NCI-H1694 (cell line): ENCODE measurements around the gene GLB1L2.
A peak's percentile ranks its signal among the peaks of the same experiment; 100 is the strongest.

Experiments
- DNase-seq: peaks from one replicate; lab custom pipeline; 2025; lab: John Stamatoyannopoulos, UW

GLB1L2 gene

DNA sequence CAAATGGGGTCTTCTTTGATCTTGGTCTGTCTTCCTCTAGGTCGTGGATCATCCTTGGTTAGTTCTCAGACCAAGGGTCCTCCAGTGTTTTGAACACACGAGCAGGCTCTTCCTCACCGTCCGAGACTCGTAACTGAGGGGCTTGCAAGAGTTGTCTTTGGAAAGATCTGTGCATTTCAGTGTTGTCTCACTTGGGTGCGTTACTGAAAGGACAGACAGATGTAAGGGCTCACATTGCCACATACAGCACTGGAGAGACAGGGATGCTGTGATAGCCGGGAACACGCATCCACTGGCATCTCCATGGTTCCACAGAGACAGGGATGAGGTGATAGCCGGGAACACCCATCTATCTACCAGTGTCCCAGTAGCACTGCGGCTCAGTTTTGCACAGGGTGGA, 15.7 kb downstream of the GLB1L2 start:
- DNase-seq, result no peak

DNA sequence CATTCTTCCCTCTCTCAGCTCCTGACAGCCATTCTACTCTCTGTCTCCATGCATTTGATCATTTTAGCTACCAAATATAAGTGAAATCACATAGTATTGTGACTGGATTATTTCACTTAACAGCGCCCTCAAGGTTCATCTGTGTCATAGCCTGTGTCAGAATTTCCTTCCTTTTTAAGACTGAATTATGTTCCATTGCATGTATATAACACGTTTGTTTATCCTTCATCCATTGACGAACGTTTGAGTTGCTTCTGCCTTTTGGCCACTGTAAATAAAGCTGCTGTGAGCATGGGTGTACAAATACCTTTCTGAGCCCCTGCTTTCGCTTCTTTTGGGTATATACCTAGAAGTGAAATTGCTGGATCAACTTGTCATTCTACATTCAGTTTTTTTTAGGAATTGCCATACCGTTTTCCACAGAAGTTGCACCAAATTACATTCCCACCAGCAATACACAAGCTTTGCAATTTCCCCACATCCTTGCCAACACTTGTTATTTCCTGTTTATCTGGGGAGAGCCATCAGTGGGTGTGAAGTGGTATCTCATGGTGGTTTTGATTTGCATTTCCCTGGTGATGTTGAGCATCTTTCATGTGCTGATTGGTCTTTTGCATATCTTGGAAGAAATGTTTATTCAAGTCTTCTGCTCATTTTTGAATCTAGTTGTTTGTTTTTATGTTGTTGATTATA, 17.5 kb downstream of the GLB1L2 start:
- no peak for DNase-seq

DNA sequence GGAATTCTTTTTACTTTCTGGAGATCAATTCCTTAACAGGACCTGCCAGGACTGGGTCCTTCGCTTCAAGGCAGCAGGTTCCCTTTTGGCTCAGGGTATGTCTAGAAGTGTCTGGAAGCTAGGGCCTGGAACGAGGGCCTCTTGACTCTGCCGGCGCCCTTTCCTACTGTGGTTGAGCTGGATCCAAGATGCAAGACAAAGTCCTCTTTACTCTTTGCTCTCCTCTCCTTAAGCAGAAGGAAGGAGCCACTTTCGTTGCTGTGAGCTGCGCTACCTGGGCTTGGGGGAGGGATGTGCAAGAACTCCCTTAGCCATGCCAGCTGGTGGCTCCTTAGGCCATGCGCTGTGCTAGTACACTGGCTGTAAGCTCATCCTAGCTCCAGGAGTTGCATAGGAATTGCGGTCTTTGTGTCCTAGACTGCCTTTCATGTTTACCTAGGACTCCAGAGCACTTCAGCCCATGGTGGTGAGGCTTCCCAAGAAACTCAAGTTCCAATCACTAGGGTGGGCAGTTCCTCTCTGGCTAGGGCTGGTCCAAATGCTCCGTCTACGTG, 18.1 kb downstream of the GLB1L2 start:
- no peak for DNase-seq

DNA sequence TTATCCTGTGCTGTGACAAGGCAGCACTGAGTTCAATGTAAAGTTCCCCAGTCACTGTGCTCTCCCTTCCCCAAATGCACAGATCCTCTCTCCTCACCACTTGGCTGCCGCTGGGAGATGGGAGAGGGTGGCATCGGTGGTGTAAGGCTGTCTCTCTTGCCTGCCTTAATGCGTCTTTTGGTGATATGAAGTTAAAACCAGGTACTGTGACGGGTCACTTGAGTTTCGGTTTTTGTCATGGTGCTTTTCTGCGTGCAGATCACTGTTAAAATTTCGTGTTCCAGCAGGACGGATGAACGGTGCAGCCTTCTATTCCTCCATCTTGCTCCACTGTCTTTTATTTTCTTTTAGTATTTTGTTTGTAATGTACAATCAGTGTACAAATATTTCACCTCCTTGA, 18.6 kb downstream of the GLB1L2 start:
- no peak for DNase-seq

DNA sequence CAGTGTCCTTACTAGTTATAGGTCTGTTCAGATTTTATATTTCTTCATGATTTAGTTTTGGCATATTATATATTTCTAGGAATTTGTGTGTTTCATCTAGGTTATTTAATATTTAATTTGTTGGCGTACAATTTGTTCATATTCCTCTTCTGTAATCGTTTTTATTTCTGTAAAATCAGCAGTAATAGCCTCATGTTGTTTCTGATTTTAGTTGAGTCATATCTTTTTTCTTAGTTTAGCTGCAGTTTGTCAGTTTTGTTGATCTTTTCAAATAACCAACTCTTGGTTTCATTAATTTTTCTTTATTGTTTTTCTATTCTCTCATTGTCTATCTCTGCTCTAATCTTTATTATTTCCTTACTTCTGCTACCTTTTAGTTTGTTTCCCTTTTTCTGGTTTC, 20.3 kb downstream of the GLB1L2 start:
- DNase-seq, result no peak

DNA sequence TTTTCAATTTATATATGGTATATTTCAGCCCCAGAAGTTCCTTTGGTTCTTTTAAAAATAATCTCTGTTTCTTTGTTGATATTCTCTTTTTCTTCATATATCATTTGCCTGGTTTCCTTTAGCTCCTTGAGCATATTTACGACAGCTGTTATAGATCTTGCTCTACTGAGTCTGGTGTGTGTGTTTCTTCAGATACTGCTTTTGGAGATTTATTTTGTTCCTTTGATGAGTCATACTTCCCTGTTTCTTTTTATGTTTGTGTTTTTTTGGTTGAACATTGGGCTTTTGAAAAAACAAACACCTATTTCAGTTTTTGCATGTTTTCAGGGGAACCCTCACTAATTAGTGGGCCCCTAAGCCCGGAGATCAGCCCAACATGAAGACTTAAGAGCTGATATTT, 23.3 kb downstream of the GLB1L2 start:
- no peak for DNase-seq

DNA sequence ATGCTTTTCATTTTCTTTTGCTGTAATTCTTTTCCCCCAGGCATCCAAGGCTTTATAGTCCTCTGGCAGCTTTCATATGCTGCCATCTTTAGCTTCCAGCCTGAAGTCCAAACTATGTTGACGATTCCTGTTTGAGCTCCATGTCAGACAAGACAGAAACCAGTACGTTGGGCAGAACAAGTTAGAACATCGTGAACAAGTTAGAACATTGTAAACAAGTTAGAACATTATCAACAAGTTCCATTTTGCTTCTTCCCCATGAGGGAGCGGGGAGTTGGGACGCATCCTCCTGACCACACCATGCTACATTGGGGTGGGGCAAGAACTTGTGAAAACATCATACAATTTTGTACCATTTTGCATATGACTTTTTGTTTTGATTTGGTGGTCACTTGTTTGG, 23.9 kb downstream of the GLB1L2 start:
- DNase-seq, result no peak

DNA sequence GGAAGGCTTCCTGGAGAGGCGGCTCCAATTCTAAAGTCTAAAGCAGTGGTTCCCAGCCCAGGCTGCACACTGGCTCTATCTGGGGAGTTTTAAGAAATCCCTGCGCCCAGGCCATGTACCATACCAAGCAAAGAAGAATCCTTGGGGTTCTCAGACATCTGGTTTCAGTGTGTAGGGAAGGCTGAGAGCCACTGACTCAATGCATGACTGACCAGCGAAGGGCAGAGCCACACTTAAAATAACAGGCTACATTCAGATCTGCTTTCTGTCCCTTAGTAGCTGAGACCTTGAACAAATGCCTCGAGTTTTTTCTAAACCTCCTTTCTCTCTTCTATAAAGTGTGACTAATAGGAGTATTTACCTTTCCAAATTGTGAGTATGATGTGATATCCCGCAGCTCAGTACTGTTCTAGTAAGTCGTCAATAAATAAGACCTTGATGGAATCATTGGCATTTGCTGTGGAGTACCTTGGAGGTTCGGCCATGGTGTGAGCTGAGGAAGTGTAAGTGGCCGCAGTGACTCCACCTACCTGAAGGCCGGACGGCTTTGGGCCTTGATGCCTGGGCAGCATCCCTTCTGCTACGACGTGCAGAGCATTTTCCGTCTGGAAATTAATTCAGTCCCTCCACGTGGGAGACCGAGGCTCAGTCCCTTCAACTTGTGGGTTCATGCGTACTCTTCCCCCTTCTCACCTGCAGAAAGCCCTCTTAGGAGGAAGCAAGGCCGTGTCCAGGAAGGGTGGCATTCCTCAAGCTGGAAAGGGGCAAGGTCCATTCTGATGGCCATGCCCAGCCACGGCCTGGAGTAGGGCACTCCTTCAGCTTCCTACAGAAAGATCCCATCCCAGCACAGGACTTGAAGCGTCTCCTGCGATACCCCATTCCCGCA, 25.1 kb downstream of the GLB1L2 start:
- DNase-seq, result no peak

DNA sequence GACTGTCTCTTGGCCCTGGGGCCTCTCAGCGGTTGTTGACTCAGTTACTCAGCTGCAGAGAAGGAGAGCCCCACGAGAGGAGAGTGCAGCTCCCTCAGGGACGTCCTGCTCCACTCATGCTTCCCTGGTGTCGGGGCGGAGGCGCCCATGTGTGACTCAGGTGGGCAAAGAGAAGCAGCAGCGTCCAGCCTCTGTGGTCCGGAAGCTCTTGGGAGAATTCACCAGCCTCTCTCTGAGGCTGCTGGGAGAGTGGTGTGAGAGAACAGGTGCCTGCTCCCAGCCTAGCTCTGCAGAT, 25.7 kb downstream of the GLB1L2 start:
- DNase-seq, result no peak

DNA sequence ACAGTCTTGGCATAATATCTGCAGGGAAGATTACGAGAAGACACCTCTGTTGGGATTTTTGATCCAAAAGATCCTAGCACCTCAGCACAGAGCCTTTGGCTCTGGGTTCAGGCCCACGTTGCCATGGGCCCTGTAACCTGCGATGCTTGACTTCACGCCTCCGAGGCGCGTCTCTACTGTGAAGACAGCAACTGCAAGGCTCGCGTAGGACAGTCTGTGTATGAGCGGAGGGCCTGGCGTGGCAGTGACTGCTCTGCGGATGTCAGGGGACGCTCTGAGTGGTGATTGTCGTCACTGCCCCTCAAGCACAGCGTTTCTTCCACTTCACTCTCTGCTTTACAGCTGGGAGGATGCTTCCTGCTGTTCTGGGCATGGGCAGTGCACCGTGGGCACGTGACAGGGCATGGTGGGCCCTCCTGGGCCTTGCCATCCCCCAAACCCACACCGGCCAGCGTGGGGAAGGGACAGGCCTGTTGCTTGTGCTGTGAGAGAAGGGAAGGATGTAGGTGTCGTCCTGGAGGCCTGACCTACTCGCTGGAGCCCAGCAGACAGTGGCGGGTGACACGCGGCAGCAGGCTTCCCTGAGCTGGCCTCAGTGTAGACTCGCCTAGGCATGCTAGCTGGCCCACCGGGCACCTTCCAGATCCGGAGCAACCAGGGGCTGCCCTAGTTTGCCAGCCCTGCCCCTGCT, 26.5 kb downstream of the GLB1L2 start:
- no peak for DNase-seq

DNA sequence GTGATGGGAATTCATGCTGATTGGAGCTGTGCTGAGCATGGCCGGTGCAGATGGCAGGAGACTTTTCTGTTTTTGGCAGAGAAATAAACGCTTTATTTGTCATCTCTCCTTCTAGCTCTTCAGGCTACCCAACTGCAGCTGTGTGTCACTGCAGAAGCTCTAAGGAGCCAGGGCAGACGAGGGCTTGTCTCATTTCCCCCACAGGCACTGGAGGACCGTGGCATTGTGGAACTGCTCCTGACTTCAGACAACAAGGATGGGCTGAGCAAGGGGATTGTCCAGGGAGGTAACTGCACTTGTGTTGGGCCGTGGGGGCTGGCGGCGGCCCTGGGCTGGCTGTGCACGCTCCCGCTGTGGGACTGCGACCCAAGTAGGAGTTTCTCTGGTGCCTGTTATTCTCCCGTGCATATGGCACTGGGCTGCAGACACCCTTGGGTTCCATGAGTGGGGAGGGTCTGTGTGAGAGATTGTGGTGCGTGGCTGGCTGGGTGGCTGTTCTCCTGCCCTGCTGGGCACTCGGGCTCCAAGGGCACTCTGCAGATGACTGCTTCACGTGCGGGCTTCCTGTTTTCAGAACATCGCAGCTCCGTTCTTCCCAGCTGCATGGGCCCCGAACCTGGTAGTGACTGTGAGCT, 27.2 kb downstream of the GLB1L2 start:
- no peak for DNase-seq

DNA sequence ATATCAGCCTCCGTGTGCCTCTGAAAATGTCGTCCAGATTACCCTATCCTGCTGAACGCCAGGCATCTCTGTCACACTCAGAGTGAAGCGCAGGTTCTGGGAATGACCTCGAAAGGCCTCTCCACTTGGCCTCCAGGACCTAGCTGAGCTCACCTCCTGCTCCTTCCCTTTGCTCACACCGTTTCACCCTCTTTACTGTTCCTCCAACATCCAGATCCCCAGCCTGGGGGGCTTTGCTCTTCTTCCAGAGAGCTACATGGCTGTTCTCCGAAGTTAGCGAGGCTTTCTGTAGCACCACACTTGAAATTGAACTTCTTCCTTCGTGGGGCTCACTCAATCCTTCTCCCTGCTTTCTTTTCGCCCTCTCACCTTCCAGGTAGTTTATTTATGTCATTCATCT, 27.9 kb downstream of the GLB1L2 start:
- no peak for DNase-seq

DNA sequence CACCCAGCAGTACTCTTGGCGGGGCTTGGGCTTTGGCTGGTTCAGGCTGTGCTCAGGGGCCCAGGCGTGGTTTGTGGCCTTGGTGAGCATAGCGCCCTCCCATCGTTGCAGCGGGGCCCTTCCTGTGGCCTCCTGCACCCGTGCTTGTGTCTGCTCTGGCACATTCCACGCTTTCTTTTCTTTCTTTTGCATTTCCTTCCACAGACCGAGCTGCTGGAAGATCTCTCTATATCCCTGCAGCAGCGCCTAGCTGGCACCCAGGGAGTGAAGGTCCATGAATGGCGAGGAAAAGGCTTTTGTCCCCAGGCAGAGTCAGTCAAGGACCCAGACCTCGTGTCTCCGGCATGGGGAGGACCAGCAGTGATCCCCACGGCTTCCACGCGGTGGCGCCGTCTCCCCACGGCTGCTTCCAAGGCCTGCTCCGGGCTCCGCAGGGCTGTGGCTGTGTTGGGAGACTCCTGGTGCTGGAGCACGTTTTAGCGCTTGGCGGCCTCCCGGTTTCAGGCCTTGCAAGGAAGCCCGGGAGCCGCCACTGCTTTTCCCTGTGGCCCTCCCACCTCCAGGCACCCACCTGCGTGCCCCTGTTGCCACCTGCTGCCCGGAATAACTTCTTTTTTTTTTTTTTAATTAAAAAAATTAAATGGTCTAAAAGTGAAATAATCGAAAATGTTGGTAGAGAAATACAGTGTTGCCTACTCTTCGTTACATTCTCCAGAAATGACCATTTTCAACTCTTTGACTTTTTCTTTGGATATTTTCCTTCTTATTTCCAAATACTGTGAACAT, 28.5 kb downstream of the GLB1L2 start:
- DNase-seq, result peak; percentile 33

DNA sequence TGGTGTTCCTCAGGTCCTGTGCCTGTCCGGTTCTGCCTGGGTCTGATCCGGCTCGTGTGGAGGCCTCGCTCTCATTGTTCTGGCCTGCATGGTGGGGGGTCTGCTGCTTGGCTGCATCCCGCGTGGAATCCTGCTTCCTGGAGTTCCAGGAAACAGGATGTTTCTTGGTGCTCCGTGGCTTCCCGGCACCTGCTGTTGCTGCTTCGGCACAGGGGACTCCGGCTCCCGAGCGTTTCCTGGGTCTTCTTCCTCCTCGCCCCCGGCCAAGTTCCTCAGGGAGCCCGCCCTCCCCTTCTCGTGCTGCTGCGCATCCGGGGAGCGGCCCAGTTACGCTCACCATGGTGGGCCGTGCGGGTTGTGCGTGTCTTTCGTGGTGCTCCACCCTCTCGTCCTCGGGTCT, 29.9 kb downstream of the GLB1L2 start:
- no peak for DNase-seq

DNA sequence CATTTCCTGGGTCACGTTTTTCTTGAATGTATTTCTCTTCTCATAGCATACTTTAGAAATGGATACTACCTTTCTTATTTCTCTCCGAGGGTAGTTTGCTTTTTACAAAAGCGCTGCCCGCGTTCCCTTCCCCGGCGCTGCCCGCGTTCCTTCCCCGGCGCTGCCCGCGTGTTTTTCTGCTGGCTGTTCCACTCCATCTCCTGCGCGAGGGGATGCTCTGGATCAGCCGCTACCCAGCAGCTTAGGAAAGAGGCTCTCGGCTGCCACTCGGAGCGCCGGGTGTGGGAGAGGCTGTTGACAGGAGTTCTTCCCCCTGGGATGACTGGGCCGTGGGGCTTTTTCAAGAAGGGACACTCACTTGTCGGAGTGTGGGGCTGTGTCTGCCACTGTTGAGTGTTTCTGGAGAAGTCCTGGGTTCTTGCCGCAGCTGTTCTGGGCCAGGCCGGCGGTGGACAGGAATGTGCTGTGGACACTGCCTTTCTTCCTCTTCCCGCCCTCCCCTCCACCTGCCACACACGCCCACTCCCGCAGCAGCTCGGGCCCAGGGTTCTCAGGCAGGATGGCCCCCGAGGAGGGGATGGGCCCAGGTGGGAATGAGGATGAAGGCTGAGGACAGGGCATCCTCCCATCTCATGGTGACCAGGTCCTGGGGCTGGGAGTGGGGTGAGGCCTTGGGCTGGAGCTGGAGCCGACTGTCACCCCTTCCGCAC, 30.6 kb downstream of the GLB1L2 start:
- DNase-seq, result no peak

DNA sequence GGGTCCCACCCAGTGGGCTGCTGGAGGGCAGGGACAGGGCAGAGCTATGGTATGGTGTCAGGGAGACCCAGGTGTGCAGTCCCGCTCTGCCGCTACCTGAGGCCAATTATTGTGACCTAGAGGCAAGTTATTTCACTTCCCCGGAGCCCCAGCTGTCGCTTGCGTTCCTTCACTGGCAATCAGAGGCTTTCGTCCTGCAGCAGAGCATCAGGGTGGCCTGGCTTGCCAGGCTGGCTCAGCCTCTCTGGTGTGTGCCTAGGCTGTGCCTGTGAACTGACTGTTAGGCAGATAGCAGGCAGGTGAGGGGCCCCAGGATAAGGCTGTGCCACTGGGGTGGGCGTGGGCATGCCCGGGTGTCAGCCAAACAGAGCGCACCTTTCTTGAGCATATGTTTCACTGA, 31.4 kb downstream of the GLB1L2 start:
- no peak for DNase-seq

DNA sequence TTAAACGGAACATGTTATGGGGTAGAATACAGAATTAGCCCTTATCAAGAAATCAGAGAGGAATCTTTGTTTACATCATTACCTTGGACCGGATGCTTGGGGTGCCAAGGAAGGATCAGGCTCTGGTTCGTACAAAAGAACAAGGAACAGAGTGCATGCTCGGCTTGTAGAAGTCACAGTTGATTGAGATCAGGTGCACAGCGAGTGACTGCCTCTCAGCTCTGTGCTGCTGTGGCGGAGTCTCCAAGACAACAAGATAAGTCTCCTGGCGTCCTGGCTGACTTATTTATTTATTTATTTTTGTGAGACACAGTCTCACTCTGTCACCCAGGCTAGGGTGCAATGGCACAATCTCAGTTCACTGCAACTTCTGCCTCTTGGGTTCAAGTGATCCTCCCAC, 31.8 kb downstream of the GLB1L2 start:
- no peak for DNase-seq

DNA sequence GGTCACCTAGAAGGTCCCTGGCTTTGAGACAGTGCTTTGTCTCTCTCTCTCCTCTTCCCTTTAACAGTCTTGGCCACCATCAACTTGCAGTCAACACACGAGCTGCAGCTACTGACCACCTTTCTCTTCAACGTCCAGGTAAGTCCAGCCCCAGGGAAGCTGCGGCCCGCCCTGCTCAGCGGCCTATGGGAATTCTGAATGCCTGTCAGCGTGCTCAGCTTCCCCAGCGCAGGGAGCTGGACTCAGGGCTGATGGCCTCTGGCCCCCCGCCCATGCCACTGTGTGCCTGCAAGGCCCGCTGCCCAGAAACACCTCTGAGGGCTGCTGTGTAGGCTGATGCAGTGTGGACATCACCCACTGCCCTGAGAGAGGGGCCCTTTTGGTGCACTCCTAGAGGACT, 32.5 kb downstream of the GLB1L2 start:
- no peak for DNase-seq

DNA sequence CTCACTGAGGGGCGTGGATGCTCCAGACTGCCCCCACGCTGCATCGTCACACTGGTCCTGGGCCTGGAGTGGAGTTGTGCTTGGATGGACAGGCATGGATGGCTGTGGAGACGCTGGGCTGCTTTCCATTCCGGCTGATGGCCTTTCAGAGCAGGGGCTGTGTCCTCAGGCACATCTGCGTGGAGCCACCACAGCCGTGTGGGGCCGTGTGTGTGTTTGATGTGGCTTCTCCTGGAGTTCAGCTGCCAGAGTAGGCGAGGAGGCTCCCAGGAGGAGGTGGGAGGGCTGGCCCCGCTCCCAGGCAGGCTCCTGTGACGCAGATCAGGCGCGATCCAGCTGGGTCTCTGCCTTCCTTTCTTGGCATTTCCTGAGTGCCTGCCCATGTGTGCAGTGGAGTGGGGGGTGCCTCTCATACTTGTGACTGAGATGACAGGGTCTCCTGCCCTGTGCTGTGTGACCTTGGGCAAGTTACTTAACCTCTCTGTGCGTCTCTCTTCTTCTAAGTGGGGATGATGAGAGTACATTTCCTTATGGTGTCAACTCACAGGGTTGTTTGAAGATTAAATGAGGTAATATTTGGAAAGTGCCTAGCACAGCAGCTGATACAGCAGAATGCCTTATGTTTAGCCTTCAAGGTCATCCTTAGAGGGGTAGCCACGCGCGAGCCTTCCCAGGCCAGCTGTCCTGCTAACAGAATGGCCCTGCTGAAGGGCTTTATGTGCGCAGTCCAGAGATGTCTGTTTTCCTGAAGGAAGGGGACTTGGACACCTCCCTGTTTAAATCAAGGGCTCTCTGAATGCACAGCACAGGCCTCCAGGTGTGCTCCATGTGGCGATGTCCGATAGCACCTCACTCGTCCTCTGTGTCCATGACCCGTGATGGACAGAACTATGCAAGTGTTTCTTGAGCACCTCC, 33.5 kb downstream of the GLB1L2 start:
- DNase-seq, result no peak

DNA sequence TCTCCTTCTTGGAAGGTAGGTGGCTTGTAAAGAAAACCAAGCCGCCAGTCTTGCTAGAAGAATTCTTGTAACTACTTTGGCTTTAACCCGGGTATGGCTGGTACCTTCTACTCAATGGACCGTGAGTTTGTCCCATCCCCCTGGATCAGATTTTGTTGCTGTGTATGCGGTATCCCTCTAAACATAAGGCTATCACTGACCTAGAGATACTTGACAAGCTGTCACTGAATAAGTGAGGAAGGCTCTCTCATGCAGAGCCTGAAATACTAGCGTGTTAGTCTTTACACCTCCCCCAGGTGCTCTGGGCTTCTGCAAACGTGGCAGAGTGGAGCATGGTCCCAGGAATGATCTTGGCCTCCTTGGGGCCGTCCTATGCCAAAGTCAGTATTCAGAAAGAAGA, 34.5 kb downstream of the GLB1L2 start:
- DNase-seq, result no peak
